Thymus (tissue), 14 donors: Measurements from ENCODE around the gene DCAF16. TPM values are rescaled to one million over a fixed set of nuclear protein-coding genes. Genes with fewer than 3 reads are reported as not detected.
"Not testable (repeated sequence)": the region's sequence is repeated elsewhere in the genome, so short reads cannot be mapped to it uniquely, and the experiment has no call there.

Experiments
- DNase-seq, 9 donors: peaks; one replicate each; pipeline ENCODE4 v3.0.0-alpha.2; 2013; ENCODE audit warnings: low spot score in 9 of 9, low read depth in 6 of 9, missing footprints in 1 of 9
- H3K27ac ChIP-seq, 2 donors: one replicate each; pipeline ENCODE4 v1.5.1; 2013; ENCODE audit warnings: control low read depth in 1 of 2, low read depth in 1 of 2, low read length in 1 of 2, mild to moderate bottlenecking in 1 of 2, moderate library complexity in 1 of 2
- H3K27me3 ChIP-seq, 2 donors: one replicate each; pipeline ENCODE4 v1.5.1; 2013; ENCODE audit warnings: low read length in 1 of 2; ENCODE audit not compliant: control insufficient read depth in 2 of 2, insufficient read depth in 1 of 2
- H3K36me3 ChIP-seq, 2 donors: one replicate each; pipeline ENCODE4 v1.5.1; 2013; ENCODE audit warnings: low read length in 1 of 2, mild to moderate bottlenecking in 1 of 2, moderate library complexity in 1 of 2; ENCODE audit not compliant: control insufficient read depth in 2 of 2, insufficient read depth in 2 of 2
- H3K4me1 ChIP-seq, 2 donors: one replicate each; pipeline ENCODE4 v1.5.1; 2013; ENCODE audit warnings: low read length in 2 of 2; ENCODE audit not compliant: control insufficient read depth in 2 of 2, insufficient read depth in 2 of 2
- H3K4me3 ChIP-seq, 2 donors: one replicate each; pipeline ENCODE4 v1.5.1; 2013; ENCODE audit warnings: low read length in 2 of 2, control low read depth in 1 of 2, mild to moderate bottlenecking in 1 of 2
- H3K9me3 ChIP-seq, 2 donors: one replicate each; pipeline ENCODE4 v1.5.1; 2013; ENCODE audit warnings: low read length in 1 of 2, mild to moderate bottlenecking in 1 of 2; ENCODE audit not compliant: control insufficient read depth in 2 of 2, insufficient read depth in 1 of 2
- WGBS: extraction: QIAGEN DNeasy Blood & Tissue Kit; methylation state at CpG from one replicate; pipeline ENCODE4 v1.1.7; 2013; 5-methylcytosine and 5-hydroxymethylcytosine counted together
- long read RNA-seq, 10 donors: transcript quantifications; one replicate each; lab custom pipeline, GENCODE V29; 2026
- polyA plus RNA-seq: library from polyadenylated mRNA; stranded (reverse); fragments of 200-250 nt; gene quantifications from one replicate; pipeline ENCODE4 v1.2.3, GENCODE V29; 2013
- total RNA-seq: library from RNA; stranded (reverse); fragments of 120-200 nt; gene quantifications from one replicate; pipeline ENCODE4 v1.2.4, GENCODE V29; 2013
- donor health status: healthy.

DCAF16 gene
- 30.5 TPM for total RNA-seq
- polyA plus RNA-seq, result 21.3 TPM
- long read RNA-seq, donor 1, full-length matches to known transcripts, result 1 of 1 reads
- long read RNA-seq, donor 1, partial matches to known transcripts, result 0 of 1 reads
- long read RNA-seq, donor 1, other reads (novel, unspliced or antisense), result 0 of 1 reads
- long read RNA-seq, donor 2, result 0 reads
- long read RNA-seq, donor 3, full-length matches to known transcripts, result 6 of 110 reads
- long read RNA-seq, donor 3, partial matches to known transcripts, result 86 of 110 reads
- long read RNA-seq, donor 3, other reads (novel, unspliced or antisense), result 18 of 110 reads
- long read RNA-seq, donor 4, full-length matches to known transcripts, result 3 of 15 reads
- long read RNA-seq, donor 4, partial matches to known transcripts, result 12 of 15 reads
- long read RNA-seq, donor 4, other reads (novel, unspliced or antisense), result 0 of 15 reads
- long read RNA-seq, donor 5, full-length matches to known transcripts, result 5 of 5 reads
- long read RNA-seq, donor 5, partial matches to known transcripts, result 0 of 5 reads
- long read RNA-seq, donor 5, other reads (novel, unspliced or antisense), result 0 of 5 reads
- long read RNA-seq, donor 6, full-length matches to known transcripts, result 3 of 94 reads
- long read RNA-seq, donor 6, partial matches to known transcripts, result 77 of 94 reads
- long read RNA-seq, donor 6, other reads (novel, unspliced or antisense), result 14 of 94 reads
- long read RNA-seq, donor 7, full-length matches to known transcripts, result 4 of 9 reads
- long read RNA-seq, donor 7, partial matches to known transcripts, result 5 of 9 reads
- long read RNA-seq, donor 7, other reads (novel, unspliced or antisense), result 0 of 9 reads
- long read RNA-seq, donor 8, full-length matches to known transcripts, result 6 of 6 reads
- long read RNA-seq, donor 8, partial matches to known transcripts, result 0 of 6 reads
- long read RNA-seq, donor 8, other reads (novel, unspliced or antisense), result 0 of 6 reads
- long read RNA-seq, donor 9, full-length matches to known transcripts, result 5 of 21 reads
- long read RNA-seq, donor 9, partial matches to known transcripts, result 16 of 21 reads
- long read RNA-seq, donor 9, other reads (novel, unspliced or antisense), result 0 of 21 reads
- long read RNA-seq, donor 10, full-length matches to known transcripts, result 6 of 89 reads
- long read RNA-seq, donor 10, partial matches to known transcripts, result 78 of 89 reads
- long read RNA-seq, donor 10, other reads (novel, unspliced or antisense), result 5 of 89 reads

DNA sequence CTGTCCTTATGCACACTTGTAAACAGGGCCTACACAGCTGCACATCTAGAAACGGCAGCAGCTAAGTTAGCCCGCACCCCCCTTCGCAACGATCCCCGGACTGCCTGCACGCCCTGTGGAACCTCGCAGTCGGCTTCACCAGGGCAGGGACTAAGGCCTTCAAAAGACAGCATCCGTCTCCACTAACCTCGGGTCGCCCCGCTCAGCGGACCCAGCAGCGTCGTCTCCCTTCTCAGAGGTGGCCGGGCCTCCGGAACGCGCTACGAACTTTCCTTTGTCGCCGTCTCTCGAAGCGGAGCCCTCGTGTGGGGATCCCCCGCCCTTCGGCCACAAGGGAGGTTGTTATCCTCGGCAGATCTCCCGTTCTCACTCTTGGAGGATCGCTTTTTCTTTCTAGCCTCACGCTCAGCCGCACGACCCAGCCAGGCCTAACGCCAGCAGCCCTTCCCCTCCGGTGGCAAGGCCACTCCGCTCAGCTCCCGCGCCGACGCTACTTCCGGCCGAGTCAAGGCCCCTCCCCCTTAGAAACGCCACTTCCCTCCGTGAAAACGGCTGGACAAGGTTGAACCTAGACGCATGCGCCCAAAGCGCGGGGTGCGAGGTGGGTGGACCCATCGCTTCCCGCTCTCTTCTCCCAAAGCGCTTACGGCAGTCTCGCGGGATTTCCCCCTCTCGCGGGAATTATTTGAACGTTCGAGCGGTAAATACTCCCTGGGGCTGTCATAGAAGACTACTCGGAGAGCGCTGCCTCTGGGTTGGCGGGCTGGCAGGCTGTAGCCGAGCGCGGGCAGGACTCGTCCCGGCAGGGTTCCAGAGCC is at the start of gene DCAF16, which contains the start of gene NCAPG:
TSS of gene DCAF16 (minus strand) at position 498 of the 818 bp plus-strand sequence. CDS start 6,616 bp downstream, outside the sequence.
TSS of gene NCAPG (plus strand) at position 720 of the 818 bp plus-strand sequence. CDS start 99 bp downstream, outside the sequence.
- under 1% methylated on average over 69 of the region's 69 CpGs for WGBS
- Histone ChIP-seq H3K4me1 (peaks cover 5 to 6% of the 10 kb centered on the region in 2 donors), H3K36me3 (peaks cover 0 to 15% of the 10 kb centered on the region in 2 donors), H3K27me3 (no peaks in the 10 kb centered on the region), H3K4me3 (peak within 1 kb of the TSS; percentile 72 to 79), H3K27ac (peak within 1 kb of the TSS; percentile 95 to 96), H3K9me3 (no peaks in the 10 kb centered on the region)
- DNase-seq, result peak; percentile 97 to 100 (median 99)

DNA sequence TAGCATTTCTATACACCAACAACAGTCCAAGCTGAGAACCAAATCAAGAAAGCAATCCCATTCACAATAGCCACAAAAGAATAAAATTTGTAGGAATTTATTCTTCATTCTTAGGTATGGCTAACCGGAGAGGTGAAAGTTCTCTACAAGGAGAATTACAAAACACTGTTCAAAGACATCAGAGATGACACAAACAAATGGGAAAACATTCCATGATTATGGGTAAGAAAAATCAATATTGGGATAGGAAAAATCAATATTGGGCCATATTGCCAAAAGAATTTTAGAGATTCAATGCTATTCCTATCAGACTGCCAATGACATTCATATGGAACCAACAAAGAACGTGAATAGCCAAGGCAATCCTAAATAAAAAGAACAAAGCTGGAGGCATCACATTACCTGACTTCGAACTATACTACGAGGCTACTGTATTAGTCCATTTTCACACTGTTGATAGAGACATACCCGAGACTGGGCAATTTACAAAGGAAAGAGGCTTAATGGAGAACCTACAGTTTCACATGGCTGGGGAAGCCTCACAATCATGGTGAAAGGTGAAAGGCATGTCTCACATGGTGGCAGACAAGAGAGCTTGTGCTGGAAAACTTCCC is 49.3 kb upstream of the DCAF16 start:
- H3K9me3 ChIP-seq, result no peaks in the 10 kb centered on the region
- H3K27ac ChIP-seq, result no peak overlapping the region
- 98% methylated on average over 5 of the region's 5 CpGs for WGBS
- H3K4me1 ChIP-seq, result no peaks in the 10 kb centered on the region
- H3K27me3 ChIP-seq, result no peaks in the 10 kb centered on the region
- H3K4me3 ChIP-seq, result no peak overlapping the region
- no peaks in the 10 kb centered on the region for H3K36me3 ChIP-seq
- DNase-seq, result no peak

DNA sequence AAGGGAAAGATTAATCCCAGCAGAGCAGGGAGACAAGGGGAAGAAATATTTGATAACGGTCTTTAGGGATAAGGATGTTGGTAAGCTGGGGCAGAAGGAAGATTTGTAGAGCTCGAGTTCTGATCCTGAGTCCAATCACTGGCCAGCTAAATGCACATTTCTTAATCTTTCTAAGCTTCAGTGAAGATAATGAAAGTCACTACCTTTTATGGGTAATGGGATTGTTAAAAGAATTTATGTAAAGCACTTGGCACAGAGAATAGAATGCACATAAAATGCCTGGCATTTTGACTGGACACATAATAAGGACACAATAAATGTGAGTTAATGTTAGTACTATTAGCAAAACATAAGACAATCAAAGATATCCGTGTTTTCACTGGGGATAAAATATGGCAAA is 43.5 kb upstream of the DCAF16 start:
- Histone ChIP-seq H3K27me3 (no peaks in the 10 kb centered on the region), H3K4me3 (no peak overlapping the region), H3K36me3 (no peaks in the 10 kb centered on the region), H3K27ac (no peak overlapping the region), H3K4me1 (no peaks in the 10 kb centered on the region), H3K9me3 (no peaks in the 10 kb centered on the region)
- no peak for DNase-seq
- WGBS, result 80% methylated on average over 3 of the region's 3 CpGs

DNA sequence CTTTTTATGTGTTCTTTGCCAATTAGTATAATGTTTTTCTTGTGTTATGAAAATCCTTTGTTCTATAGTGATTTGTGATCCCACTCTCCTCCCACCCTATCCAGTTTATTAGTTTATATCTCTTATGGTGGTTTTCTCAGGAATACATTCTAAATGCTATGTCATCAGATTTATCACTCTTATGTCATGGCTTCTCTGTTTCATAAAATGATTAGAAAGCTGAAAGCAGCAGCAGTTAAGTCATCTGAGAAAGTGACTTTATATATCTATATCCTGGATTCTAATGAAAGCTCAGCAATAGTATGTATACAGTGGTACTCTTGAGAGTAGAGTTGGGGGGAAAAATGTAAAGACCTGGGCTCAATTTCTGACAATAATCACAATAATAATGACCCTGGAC is 41.4 kb upstream of the DCAF16 start:
- no peak overlapping the region for H3K4me3 ChIP-seq
- no peak overlapping the region for H3K27ac ChIP-seq
- H3K36me3 ChIP-seq, result no peaks in the 10 kb centered on the region
- DNase-seq, result no peak
- H3K4me1 ChIP-seq, result no peaks in the 10 kb centered on the region
- peaks cover 0 to 3% of the 10 kb centered on the region in 2 donors for H3K9me3 ChIP-seq
- H3K27me3 ChIP-seq, result no peaks in the 10 kb centered on the region

DNA sequence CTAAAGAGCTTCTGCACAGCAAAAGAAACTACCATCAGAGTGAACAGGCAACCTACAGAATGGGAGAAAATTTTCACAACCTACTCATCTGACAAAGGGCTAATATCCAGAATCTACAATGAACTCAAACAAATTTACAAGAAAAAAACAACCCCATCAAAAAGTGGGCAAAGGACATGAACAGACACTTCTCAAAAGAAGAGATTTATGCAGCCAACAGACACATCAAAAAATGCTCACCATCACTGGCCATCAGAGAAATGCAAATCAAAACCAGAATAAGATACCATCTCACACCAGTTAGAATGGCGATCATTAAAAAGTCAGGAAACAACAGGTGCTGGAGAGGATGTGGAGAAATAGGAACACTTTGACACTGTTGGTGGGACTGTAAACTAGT is 39.7 kb upstream of the DCAF16 start:
- DNase-seq, result not testable (repeated sequence)
- WGBS, result 92% methylated on average over 1 of the region's 1 CpG

DNA sequence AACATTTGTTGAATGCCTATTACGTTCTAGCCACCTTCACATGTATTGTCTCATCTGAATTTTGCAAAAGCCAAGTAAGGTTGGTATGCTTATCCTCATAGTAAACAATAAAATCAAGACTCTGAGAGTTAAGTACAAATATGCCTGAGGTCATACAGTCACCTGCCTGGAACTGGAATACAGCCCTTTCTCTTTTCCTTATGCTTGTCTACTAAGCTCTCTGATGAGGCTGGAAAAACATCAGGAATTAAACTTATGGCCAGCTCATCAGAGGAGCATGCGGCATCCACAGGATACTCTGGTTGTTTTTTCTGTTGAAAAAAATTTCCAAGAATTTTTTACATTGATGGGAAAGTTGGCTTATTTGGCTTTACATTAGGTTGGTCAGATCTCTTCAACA is 35.7 kb upstream of the DCAF16 start:
- Histone ChIP-seq H3K4me1 (no peaks in the 10 kb centered on the region), H3K27ac (no peak overlapping the region), H3K9me3 (peaks cover 0 to 3% of the 10 kb centered on the region in 2 donors), H3K4me3 (no peak overlapping the region), H3K36me3 (peaks cover 0 to 27% of the 10 kb centered on the region in 2 donors), H3K27me3 (no peaks in the 10 kb centered on the region)
- WGBS, result 97% methylated on average over 2 of the region's 2 CpGs
- no peak for DNase-seq

More for the DNA sequence above, 39.7 kb upstream of the DCAF16 start:
- not testable (repeated sequence) for H3K4me1 ChIP-seq, H3K27ac ChIP-seq, H3K9me3 ChIP-seq, H3K4me3 ChIP-seq, H3K27me3 ChIP-seq, H3K36me3 ChIP-seq

DNA sequence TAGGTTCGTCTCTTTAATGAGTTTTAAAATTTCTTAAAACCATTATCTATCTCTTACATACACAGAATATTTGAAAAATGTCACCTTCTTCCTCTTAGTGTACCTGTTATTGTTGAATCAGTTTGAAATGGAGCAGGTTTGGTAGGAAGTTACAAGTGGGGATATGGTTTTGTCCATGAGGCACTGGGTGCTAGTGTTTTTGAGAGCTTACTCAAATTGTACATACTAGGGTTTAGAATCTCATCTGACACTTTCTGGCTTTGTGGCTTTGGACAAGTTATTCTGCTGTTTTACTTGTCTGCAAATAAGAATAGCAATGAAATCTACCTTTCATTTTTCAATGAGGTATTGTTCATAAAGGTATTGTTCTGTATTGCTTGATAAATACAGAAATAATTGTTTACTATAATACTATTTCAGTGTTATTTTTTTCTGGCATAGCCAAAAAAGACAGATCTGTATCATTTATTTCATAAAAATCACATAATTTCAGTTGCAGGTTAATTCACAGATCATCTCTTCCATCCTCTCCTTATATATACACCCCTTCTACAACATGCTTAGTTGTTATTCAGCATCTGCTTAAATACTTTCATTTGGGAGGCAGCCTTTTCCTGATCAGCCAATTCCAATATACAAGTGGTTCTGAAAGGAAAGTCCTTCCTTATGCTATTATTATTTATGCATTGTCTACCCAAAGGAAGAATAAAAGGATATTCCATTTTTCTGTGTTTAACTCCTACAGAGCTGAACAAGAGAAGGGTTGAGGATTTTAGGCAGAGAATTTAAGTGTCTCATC is 13.5 kb upstream of the DCAF16 start:
- H3K36me3 ChIP-seq, result peaks cover 0 to 27% of the 10 kb centered on the region in 2 donors
- H3K27ac ChIP-seq, result no peak overlapping the region
- WGBS, result 96% methylated on average over 1 of the region's 1 CpG
- no peaks in the 10 kb centered on the region for H3K4me1 ChIP-seq
- DNase-seq, result no peak
- H3K9me3 ChIP-seq, result no peaks in the 10 kb centered on the region
- H3K27me3 ChIP-seq, result no peaks in the 10 kb centered on the region
- H3K4me3 ChIP-seq, result no peak overlapping the region
